ENCODE data around the gene S100A12.

The S100A12 gene

DNA sequence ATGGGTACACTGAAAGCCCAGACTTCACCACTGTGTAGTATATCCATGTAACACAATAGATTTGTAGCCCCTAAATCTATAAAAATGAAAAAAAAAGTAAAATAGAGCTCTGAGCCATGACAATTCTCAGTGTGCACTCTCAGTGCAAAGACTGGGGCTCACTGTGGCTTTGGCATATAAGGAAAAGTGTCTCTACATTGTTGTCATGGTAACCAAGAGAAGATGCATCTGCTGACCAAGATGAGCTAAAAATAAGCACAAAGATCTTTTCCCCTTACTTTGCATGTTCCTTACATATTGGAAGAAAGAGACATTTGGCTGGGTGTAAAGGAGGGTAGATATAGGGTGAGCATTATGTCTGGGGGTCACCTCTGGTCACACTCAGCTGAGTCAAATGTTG, 38.8 kb downstream of the S100A12 start:
- no peak for DNase-seq (ENCODE audit: low read depth, low spot score)

DNA sequence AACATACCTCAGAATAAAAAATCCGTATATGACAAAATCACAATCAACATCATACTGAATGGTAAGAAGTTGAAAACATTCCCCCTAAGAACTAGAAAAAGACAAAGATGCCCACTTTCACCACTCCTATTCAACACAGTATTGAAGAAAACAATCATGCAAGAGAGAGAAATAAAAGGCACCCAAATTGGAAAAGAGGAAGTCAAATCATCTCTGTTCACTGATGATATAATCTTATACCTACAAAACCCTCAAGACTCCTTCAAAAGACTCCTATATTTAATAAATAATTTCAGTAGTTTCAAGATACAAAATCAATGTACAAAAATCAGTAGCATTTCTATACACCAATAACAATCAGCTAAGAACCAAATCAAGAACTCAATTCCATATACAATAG, 41.5 kb downstream of the S100A12 start:
- DNase-seq (ENCODE audit: low read depth, low spot score) = no peak

DNA sequence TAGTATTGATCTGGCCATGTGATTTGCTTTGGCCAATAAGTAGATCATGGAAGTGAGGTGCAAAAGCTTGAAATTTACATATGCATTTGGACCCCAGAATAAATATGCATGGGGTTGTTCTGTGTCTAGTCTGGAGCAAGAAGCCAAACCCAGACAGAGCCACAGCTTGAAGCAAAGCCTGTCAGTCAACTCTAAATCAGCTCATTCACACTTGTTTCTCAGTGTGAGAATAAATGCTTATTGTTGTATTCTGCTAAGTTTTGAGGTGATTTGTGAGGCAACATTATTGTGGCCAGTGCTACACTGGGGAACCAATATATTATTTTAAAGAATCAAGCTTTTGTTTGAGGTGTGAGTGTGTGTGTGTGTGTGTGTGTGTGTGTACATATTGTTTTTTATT, 50.5 kb downstream of the S100A12 start:
- DNase-seq (ENCODE audit: low read depth, low spot score) = no peak
